ENCODE measurements around the gene TMEM231. TPM values are rescaled to one million over a fixed set of nuclear protein-coding genes. Genes with fewer than 3 reads are reported as not detected.

The TMEM231 gene, protein sequence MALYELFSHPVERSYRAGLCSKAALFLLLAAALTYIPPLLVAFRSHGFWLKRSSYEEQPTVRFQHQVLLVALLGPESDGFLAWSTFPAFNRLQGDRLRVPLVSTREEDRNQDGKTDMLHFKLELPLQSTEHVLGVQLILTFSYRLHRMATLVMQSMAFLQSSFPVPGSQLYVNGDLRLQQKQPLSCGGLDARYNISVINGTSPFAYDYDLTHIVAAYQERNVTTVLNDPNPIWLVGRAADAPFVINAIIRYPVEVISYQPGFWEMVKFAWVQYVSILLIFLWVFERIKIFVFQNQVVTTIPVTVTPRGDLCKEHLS
- total RNA-seq (ENCODE audit: low replicate concordance): 10.0 and 18.2 TPM in 2 replicates
- long read RNA-seq, full-length matches to known transcripts: 21 of 26 reads
- long read RNA-seq, partial matches to known transcripts: 2 of 26 reads
- long read RNA-seq, other reads (novel, unspliced or antisense): 3 of 26 reads

DNA sequence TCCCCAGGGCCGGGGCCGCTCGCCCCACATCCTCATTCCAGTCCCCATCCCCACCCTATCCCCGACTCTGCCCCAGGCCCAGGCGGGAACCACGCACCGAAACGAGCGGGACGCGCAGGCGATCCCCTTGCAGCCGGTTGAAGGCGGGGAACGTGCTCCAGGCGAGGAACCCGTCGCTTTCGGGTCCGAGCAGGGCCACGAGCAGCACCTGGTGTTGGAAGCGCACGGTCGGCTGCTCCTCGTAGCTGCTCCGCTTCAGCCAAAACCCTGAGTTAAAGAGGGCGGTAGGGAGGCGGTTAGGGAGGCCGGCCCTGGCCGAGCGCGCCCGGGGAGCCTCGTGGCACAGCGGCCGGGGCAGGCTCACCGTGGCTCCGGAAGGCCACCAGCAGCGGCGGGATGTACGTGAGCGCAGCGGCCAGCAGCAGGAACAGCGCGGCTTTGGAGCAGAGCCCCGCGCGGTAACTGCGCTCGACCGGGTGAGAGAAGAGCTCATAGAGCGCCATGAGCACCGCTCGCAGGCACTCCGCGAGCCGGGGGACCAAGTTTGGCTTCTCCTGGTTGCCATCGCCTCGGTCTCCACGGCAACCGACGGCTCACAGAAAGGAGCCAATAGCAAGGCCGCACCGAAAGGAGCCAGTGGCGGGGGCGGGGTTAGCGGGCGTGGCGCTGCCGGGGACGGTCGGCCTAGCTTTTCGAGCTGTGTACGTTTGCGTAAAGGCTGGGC, at the start of gene TMEM231:
TMEM231 (minus strand) TSS at position 546 of the 724 bp plus-strand sequence; CDS start at position 503, 43 bp downstream.
- TF ChIP-seq, protein P1, sequence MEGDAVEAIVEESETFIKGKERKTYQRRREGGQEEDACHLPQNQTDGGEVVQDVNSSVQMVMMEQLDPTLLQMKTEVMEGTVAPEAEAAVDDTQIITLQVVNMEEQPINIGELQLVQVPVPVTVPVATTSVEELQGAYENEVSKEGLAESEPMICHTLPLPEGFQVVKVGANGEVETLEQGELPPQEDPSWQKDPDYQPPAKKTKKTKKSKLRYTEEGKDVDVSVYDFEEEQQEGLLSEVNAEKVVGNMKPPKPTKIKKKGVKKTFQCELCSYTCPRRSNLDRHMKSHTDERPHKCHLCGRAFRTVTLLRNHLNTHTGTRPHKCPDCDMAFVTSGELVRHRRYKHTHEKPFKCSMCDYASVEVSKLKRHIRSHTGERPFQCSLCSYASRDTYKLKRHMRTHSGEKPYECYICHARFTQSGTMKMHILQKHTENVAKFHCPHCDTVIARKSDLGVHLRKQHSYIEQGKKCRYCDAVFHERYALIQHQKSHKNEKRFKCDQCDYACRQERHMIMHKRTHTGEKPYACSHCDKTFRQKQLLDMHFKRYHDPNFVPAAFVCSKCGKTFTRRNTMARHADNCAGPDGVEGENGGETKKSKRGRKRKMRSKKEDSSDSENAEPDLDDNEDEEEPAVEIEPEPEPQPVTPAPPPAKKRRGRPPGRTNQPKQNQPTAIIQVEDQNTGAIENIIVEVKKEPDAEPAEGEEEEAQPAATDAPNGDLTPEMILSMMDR (conservative IDR thresholded peaks at IDR 0.05): no peak

DNA sequence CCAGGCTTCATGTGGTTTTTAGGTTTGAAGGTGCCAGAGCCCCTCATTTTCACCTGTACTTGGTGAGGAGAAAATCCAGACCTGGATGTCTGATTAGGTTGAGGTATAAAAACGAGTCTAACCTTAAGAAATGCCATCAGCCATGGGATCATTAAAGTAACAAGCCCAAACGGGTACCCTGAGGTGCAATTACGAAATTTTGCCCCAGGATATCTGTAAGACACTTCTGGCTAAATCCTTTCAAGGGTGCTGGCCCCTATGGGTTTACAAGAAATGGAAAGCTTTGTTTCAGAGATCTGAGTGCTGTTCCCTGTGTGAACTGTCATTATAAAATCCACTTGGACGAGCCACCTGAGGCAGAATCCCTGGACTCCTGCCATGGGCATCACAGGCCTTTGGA, 47.2 kb upstream of the TMEM231 start:
- Mint-ChIP-seq H3K27me3 (no peaks in the 10 kb centered on the region), H3K4me3 (no peak overlapping the region), H3K27ac (no peak overlapping the region), H3K4me1 (ENCODE audit: unreplicated experiment) (no peaks in the 10 kb centered on the region), H3K36me3 (peaks cover 40% of the 10 kb centered on the region), H3K9me3 (no peaks in the 10 kb centered on the region)
- TF ChIP-seq, protein P1 (conservative IDR thresholded peaks at IDR 0.05): no peak
- no peak for DNase-seq (ENCODE audit: extremely low spot score, unreplicated experiment)

More for the DNA sequence above, at the start of gene TMEM231:
- Mint-ChIP-seq H3K27ac (peak within 1 kb of the TSS; percentile 97), H3K4me1 (ENCODE audit: unreplicated experiment) (peaks cover 13% of the 10 kb centered on the region), H3K27me3 (no peaks in the 10 kb centered on the region), H3K36me3 (no peaks in the 10 kb centered on the region), H3K4me3 (peak within 1 kb of the TSS; percentile 99), H3K9me3 (no peaks in the 10 kb centered on the region)
- DNase-seq (ENCODE audit: extremely low spot score, unreplicated experiment): peak; percentile 95

DNA sequence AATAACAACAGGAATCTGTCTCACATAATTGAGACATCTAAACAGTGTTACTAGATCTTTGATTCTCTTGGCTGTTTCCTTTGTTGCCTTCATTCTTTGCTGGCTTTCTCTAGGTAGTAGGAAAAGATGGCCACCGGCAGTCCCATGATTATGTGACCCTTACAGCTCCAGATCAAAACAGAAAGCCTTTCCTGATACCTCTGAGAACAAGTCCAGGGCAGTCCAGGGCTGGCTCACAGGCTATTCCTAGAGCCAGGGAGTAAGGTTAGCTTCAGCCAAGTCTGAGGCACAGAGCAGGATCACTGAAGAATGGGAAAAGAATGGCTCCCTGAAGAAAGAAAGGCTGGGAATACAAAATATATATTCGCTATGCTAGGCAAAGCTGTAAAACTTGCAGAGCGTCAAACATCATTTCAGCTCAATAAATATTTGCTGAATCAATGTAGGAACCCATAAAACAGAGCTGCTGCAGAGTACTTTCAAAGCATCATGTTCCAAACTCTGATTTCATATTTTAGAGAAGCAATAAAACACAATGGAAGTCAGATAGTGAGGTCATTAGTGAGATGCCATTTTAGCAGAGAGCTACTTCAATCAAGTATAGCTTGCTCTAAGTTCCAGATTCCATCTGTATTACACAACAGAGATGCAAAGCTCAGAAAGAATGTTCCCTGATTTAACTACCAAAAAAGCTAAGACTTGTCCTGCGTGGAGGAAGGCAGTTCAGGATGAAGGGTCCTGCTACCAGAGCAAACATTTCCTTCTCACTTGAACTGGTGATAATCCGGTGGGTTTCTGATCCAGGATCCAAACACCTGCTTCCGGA, 43.6 kb upstream of the TMEM231 start:
- no peaks in the 10 kb centered on the region for H3K9me3 Mint-ChIP-seq
- H3K27ac Mint-ChIP-seq: no peak overlapping the region
- H3K27me3 Mint-ChIP-seq: no peaks in the 10 kb centered on the region
- no peak for DNase-seq (ENCODE audit: extremely low spot score, unreplicated experiment)
- TF ChIP-seq, protein P1 (conservative IDR thresholded peaks at IDR 0.05): no peak
- peaks cover 42% of the 10 kb centered on the region for H3K36me3 Mint-ChIP-seq
- peaks cover 2% of the 10 kb centered on the region for H3K4me1 Mint-ChIP-seq (ENCODE audit: unreplicated experiment)
- H3K4me3 Mint-ChIP-seq: no peak overlapping the region

DNA sequence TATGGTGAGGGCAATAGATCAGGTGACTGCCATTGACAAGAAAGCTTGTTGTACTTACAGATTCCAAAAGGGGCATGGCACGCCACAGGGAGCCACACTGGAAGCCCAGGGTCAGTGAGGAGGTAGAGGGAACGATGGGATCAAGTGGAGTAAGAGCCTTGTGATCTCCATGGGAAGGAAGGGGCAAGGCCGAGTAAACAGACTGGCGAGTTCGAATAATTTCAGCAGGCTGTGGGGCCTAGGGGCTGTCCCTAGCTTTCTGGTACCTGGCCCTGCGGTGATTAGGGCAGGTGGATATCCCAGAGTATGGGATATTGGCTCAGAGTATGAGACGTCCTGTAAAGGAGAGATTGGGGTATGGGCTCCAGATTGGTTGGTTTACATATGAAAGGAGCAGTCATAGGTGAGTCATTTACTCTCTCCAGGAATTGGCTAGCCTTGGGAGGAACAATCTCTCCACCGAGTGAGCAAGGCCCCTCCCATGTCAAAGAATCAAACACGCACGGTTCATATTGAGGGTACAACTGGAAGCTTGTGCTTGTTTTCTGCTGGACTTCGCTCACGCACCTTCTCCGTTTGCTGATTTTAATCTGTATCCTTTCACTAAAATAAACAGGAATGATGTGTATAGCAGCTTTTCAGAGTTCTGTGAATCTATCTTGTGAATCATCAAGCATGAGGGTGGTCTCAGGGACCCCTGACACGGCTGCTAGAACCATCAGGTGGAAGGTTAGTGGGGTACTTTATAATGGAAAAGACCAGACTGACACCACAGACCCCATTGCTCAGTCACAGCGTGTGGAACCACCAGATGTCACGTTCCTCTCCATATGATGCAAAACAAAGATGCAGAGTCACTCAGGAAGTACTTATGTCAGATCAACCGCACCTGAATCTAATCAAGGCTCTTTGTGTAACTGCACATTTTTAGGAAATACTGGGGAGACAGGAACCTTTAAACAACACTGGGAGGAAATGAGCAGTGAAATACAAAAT, 38.1 kb upstream of the TMEM231 start:
- TF ChIP-seq, protein P1 (conservative IDR thresholded peaks at IDR 0.05): no peak
- Mint-ChIP-seq H3K27ac (peak overlapping the region; percentile 3), H3K36me3 (peaks cover 15% of the 10 kb centered on the region), H3K4me3 (no peak overlapping the region), H3K9me3 (no peaks in the 10 kb centered on the region), H3K27me3 (no peaks in the 10 kb centered on the region), H3K4me1 (ENCODE audit: unreplicated experiment) (peaks cover 7% of the 10 kb centered on the region)
- no peak for DNase-seq (ENCODE audit: extremely low spot score, unreplicated experiment)
